IPS DF 6.9 (cell line): ENCODE data around the gene MPPED1.

Source experiments
- DNase-seq: peaks from one replicate; pipeline ENCODE4 v3.0.0-alpha.2; 2013; ENCODE audit warnings: low read depth, low spot score
- H3K27ac ChIP-seq: one replicate; pipeline ENCODE4 v1.5.1; 2013; ENCODE audit warnings: low read length, control low read depth
- H3K27me3 ChIP-seq: 2 replicates; pipeline ENCODE4 v1.6.1; 2013; ENCODE audit warnings: mild to moderate bottlenecking, low read length; ENCODE audit not compliant: control insufficient read depth, insufficient read depth
- H3K36me3 ChIP-seq: 2 replicates; pipeline ENCODE4 v1.6.1; 2013; ENCODE audit warnings: low read length; ENCODE audit not compliant: control insufficient read depth, insufficient read depth
- H3K4me1 ChIP-seq: 2 replicates; pipeline ENCODE4 v1.6.1; 2013; ENCODE audit warnings: low read length; ENCODE audit not compliant: control insufficient read depth, insufficient read depth
- H3K4me3 ChIP-seq: 2 replicates; pipeline ENCODE4 v1.5.1; 2013; ENCODE audit warnings: mild to moderate bottlenecking, low read length
- H3K9me3 ChIP-seq: 2 replicates; pipeline ENCODE4 v1.6.1; 2013; ENCODE audit warnings: low read length, inconsistent platforms; ENCODE audit not compliant: control insufficient read depth, insufficient read depth
- WGBS: extraction: QIAGEN DNeasy Blood & Tissue Kit; methylation state at CpG from one replicate; pipeline ENCODE4 v1.1.7; 2013; ENCODE audit warnings: mixed read lengths, missing lambda C conversion rate; ENCODE audit not compliant: insufficient read length, insufficient coverage; 5-methylcytosine and 5-hydroxymethylcytosine counted together

MPPED1 gene

DNA sequence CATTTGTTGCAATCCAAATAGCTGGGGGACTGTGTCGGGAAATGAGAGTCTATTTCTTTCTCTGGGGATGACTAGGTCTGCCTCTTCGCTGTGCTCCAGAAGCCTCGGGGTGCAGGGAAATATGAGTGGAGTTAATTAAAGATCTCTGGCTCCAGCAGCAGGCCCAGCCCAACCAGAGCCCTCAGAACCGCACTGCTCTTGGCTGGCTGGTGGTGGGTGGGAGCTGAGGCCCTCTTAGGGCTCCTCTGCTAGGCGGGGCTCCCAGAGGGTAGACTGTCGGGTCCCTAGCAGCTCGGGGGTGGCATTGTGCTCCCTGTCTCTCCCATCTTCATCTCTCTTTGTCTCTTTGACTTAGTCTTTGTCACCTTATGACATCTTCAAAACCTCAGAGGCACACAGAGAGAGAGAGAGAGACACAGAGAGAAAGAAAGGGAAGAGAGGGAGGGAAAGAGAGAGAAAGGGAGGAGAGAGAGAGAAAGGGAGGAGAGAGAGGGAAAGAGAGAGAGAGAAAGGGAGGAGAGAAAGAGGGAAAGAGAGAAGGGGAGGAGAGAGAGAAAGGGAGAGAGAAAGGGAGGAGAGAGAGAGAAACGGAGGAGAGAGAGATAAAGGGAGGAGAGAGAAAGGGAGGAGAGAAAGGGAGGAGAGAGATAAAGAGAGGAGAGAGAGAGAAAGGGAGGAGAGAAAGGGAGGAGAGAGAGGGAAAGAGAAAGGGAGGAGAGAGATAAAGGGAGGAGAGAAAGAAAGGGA, 20.2 kb downstream of the MPPED1 start:
- DNase-seq: no peak
- Histone ChIP-seq H3K27ac (no peak overlapping the region), H3K4me3 (no peak overlapping the region), H3K9me3 (no peaks in the 10 kb centered on the region), H3K27me3 (no peaks in the 10 kb centered on the region; the same call in 1 of the 2 replicates), H3K36me3 (no peaks in the 10 kb centered on the region), H3K4me1 (no peaks in the 10 kb centered on the region)
- 100% methylated on average over 1 of the region's 8 CpGs for WGBS

DNA sequence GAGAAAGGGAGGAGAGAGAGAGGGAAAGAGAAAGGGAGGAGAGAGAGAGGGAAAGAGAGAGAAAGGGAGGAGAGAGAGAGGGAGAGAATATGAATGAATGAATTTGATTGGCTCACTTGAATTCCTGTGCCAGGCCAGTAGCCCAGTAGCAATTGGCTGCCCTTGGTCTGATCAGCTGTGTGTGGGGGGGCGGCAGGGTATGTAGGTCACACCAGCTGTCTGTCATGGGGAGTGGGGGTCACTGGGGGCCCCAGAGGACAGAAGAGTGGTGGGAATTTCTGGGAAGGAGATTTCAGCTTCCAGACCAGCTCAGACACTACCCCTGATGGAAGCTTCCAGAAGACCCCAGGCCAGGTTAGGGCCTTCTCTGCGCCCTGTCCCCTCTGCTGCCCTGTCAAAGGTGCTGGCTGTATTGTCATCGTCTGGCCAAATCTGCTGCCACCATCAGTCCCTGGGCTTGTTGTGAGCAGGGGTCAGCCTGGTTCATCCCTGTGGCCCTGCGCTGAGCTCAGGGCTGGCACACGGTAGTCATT, 21.1 kb downstream of the MPPED1 start:
- H3K4me1 ChIP-seq: no peaks in the 10 kb centered on the region
- no CpG with 5 or more reads among the region's 5 CpGs for WGBS
- DNase-seq: no peak
- H3K27ac ChIP-seq: no peak overlapping the region
- H3K36me3 ChIP-seq: no peaks in the 10 kb centered on the region
- H3K4me3 ChIP-seq: no peak overlapping the region
- H3K9me3 ChIP-seq: no peaks in the 10 kb centered on the region
- no peaks in the 10 kb centered on the region; the same call in 1 of the 2 replicates for H3K27me3 ChIP-seq

GRCh38 chr22:43433451-43434274, 21.8 kb downstream of the MPPED1 start:
- H3K9me3 ChIP-seq: no peaks in the 10 kb centered on the region
- H3K27me3 ChIP-seq: no peaks in the 10 kb centered on the region; the same call in 1 of the 2 replicates

GRCh38 chr22:43434275-43434927, 22.6 kb downstream of the MPPED1 start:
- H3K27ac ChIP-seq: no peak overlapping the region
- no peaks in the 10 kb centered on the region for H3K9me3 ChIP-seq
- DNase-seq: no peak
- no peaks in the 10 kb centered on the region for H3K4me1 ChIP-seq
- H3K27me3 ChIP-seq: no peaks in the 10 kb centered on the region; the same call in 1 of the 2 replicates
- no CpG with 5 or more reads among the region's 25 CpGs for WGBS
- H3K4me3 ChIP-seq: no peak overlapping the region
- no peaks in the 10 kb centered on the region for H3K36me3 ChIP-seq

More at GRCh38 chr22:43433451-43434274, 21.8 kb downstream of the MPPED1 start:
- no CpG with 5 or more reads among the region's 35 CpGs for WGBS
- H3K4me1 ChIP-seq: no peaks in the 10 kb centered on the region
- H3K27ac ChIP-seq: no peak overlapping the region
- H3K36me3 ChIP-seq: no peaks in the 10 kb centered on the region
- H3K4me3 ChIP-seq: no peak overlapping the region
- no peak for DNase-seq

GRCh38 chr22:43434928-43435311, 23.1 kb downstream of the MPPED1 start:
- Histone ChIP-seq H3K4me1 (no peaks in the 10 kb centered on the region), H3K36me3 (no peaks in the 10 kb centered on the region), H3K9me3 (no peaks in the 10 kb centered on the region), H3K27ac (no peak overlapping the region), H3K4me3 (no peak overlapping the region), H3K27me3 (no peaks in the 10 kb centered on the region; the same call in 1 of the 2 replicates)
- DNase-seq: no peak
- no CpG with 5 or more reads among the region's 26 CpGs for WGBS

GRCh38 chr22:43435851-43436811, 24.3 kb downstream of the MPPED1 start:
- no peaks in the 10 kb centered on the region for H3K9me3 ChIP-seq
- no peak overlapping the region for H3K4me3 ChIP-seq
- no peak for DNase-seq
- H3K4me1 ChIP-seq: no peaks in the 10 kb centered on the region
- no CpG with 5 or more reads among the region's 26 CpGs for WGBS
- H3K36me3 ChIP-seq: no peaks in the 10 kb centered on the region
- no peaks in the 10 kb centered on the region; the same call in 1 of the 2 replicates for H3K27me3 ChIP-seq
- no peak overlapping the region for H3K27ac ChIP-seq

DNA sequence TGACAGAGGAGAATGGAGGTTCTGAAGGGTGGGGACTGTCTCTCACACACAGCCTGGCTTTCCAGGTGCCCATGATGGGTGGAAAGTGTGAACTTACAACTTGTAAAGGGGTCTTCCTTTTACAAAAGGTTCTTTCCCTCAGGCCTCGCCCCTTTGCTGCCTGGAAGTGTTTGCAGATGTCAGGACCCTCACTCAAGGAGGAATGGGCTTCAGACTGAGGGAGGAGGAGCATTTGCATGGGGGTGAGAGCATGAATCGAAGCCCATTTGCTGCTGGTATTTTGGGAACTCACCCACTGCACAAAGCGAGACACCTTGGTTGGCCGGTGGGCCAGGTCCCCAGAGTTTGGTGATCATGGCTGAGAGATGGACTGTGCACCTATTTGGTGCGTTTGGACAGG, 25.1 kb downstream of the MPPED1 start:
- no peaks in the 10 kb centered on the region for H3K36me3 ChIP-seq
- H3K27ac ChIP-seq: no peak overlapping the region
- H3K27me3 ChIP-seq: no peaks in the 10 kb centered on the region
- no peaks in the 10 kb centered on the region for H3K9me3 ChIP-seq
- H3K4me1 ChIP-seq: no peaks in the 10 kb centered on the region
- no peak for DNase-seq
- H3K4me3 ChIP-seq: no peak overlapping the region
- WGBS: no CpG with 5 or more reads among the region's 5 CpGs

GRCh38 chr22:43437871-43438475, 26.2 kb downstream of the MPPED1 start:
- no CpG with 5 or more reads among the region's 15 CpGs for WGBS
- Histone ChIP-seq H3K4me3 (no peak overlapping the region), H3K27me3 (no peaks in the 10 kb centered on the region), H3K36me3 (no peaks in the 10 kb centered on the region), H3K27ac (no peak overlapping the region), H3K4me1 (no peaks in the 10 kb centered on the region), H3K9me3 (no peaks in the 10 kb centered on the region)
- no peak for DNase-seq

- WGBS: no CpG with 5 or more reads among the region's 17 CpGs
- no peaks in the 10 kb centered on the region for H3K4me1 ChIP-seq
Measured at GRCh38 chr22:43438666-43439347, 27.0 kb downstream of the MPPED1 start.

More at GRCh38 chr22:43438666-43439347, 27.0 kb downstream of the MPPED1 start:
- no peak overlapping the region for H3K27ac ChIP-seq
- no peak overlapping the region for H3K4me3 ChIP-seq
- H3K36me3 ChIP-seq: no peaks in the 10 kb centered on the region
- no peaks in the 10 kb centered on the region for H3K27me3 ChIP-seq
- DNase-seq: no peak
- H3K9me3 ChIP-seq: no peaks in the 10 kb centered on the region
